Osteoblast (primary cell): ENCODE measurements around the gene NREP. TPM values are rescaled to one million over a fixed set of nuclear protein-coding genes. Genes with fewer than 3 reads are reported as not detected.

Experiments used
- DNase-seq: peaks from one replicate; pipeline ENCODE4 v3.0.0; 2011; ENCODE audit warnings: low spot score, mixed read lengths; ENCODE audit not compliant: insufficient read length; ENCODE audit errors: missing footprints
- H2AFZ ChIP-seq: 2 replicates; pipeline ENCODE4 v1.6.0; 2011; ENCODE audit warnings: mild to moderate bottlenecking, low read length
- H3K27ac ChIP-seq: 2 replicates; pipeline ENCODE4 v1.5.1; 2011; ENCODE audit warnings: mild to moderate bottlenecking, low read depth, low read length, moderate library complexity
- H3K27me3 ChIP-seq: 2 replicates; pipeline ENCODE4 v1.6.0; 2012; ENCODE audit warnings: mild to moderate bottlenecking, control low read depth, inconsistent platforms, low read length, moderate library complexity; ENCODE audit not compliant: insufficient read depth
- H3K36me3 ChIP-seq: 2 replicates; pipeline ENCODE4 v1.5.1; 2011; ENCODE audit warnings: mild to moderate bottlenecking, low read length, control low read depth, moderate library complexity; ENCODE audit not compliant: insufficient read depth
- H3K4me1 ChIP-seq: 2 replicates; pipeline ENCODE4 v1.5.1; 2011; ENCODE audit warnings: mild to moderate bottlenecking, low read length, control low read depth, moderate library complexity; ENCODE audit not compliant: insufficient read depth
- H3K4me2 ChIP-seq: 2 replicates; pipeline ENCODE4 v1.6.0; 2011; ENCODE audit warnings: mild to moderate bottlenecking, low read length; ENCODE audit not compliant: insufficient read depth
- H3K4me3 ChIP-seq: fragments of 200-600 bp; sonication (generic); 3 replicates; pipeline ENCODE4 v1.5.1; 2012; ENCODE audit warnings: mild to moderate bottlenecking, low read length, inconsistent platforms; ENCODE audit not compliant: insufficient read depth
- H3K79me2 ChIP-seq: 2 replicates; pipeline ENCODE4 v1.6.0; 2012; ENCODE audit warnings: mild to moderate bottlenecking, low read length, control low read depth, inconsistent platforms; ENCODE audit not compliant: insufficient read depth
- H3K9me3 ChIP-seq: 2 replicates; pipeline ENCODE4 v1.5.1; 2011; ENCODE audit warnings: low read depth, low read length, control low read depth
- H4K20me1 ChIP-seq: 2 replicates; pipeline ENCODE4 v1.6.0; 2012; ENCODE audit warnings: mild to moderate bottlenecking, low read length, control low read depth; ENCODE audit not compliant: insufficient read depth
- CTCF ChIP-seq: IDR thresholded peaks from 2 replicates; pipeline ENCODE4 v1.5.1; 2011; ENCODE audit warnings: mild to moderate bottlenecking, low read depth, low read length, moderate library complexity; ENCODE audit errors: extremely low read depth
- total RNA-seq: library from RNA; depleted of rRNA; stranded (reverse); fragments of >200 nt; gene quantifications from 2 replicates; pipeline ENCODE4 v1.2.3, GENCODE V29; 2012

The NREP gene
- total RNA-seq, 1 donor = 182 TPM

DNA sequence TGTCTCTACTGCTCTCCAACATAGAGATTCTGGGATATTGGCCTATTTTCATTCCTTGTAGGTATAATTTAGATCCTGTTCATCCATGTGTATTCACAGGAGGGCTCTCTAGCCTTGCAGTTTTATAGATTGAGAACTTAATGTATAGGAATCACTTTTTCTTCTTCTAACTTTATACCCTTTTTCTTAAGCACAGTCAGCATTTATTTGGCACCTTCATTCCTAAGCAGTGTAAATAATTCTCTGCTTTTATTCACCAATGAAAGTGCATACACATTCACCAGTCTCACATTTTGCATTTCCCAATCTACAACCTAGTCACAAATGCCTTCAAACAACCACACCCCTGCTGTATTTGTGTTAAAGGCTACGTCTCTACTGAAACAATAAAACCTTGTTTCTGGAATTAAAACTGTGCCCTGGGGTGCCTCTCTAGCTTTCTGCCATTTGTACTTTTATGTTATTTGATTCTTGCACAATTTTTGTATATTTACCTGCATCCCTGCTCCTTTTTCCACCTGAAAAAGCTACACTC lies 49.3 kb downstream of the NREP start:
- no peaks in the 10 kb centered on the region for H3K36me3 ChIP-seq
- no peak for TF ChIP-seq CTCF
- no peak overlapping the region for H2AFZ ChIP-seq
- no peaks in the 10 kb centered on the region for H3K9me3 ChIP-seq
- no peaks in the 10 kb centered on the region for H3K79me2 ChIP-seq
- H3K4me3 ChIP-seq = no peak overlapping the region
- no peaks in the 10 kb centered on the region for H3K4me1 ChIP-seq
- H4K20me1 ChIP-seq = no peaks in the 10 kb centered on the region
- DNase-seq = no peak
- no peak overlapping the region for H3K27ac ChIP-seq
- H3K27me3 ChIP-seq = no peaks in the 10 kb centered on the region
- H3K4me2 ChIP-seq = no peak overlapping the region

GRCh38 chr5:111706345-111706744 lies 50.6 kb downstream of the NREP start:
- no peak overlapping the region for H3K4me3 ChIP-seq
- no peak overlapping the region for H3K27ac ChIP-seq
- H3K9me3 ChIP-seq = no peaks in the 10 kb centered on the region
- H3K4me1 ChIP-seq = no peaks in the 10 kb centered on the region
- no peaks in the 10 kb centered on the region for H3K36me3 ChIP-seq
- DNase-seq = no peak
- no peak overlapping the region for H2AFZ ChIP-seq
- no peaks in the 10 kb centered on the region for H3K27me3 ChIP-seq
- TF ChIP-seq CTCF = no peak
- no peaks in the 10 kb centered on the region for H3K79me2 ChIP-seq
- H3K4me2 ChIP-seq = no peak overlapping the region
- H4K20me1 ChIP-seq = no peaks in the 10 kb centered on the region

DNA sequence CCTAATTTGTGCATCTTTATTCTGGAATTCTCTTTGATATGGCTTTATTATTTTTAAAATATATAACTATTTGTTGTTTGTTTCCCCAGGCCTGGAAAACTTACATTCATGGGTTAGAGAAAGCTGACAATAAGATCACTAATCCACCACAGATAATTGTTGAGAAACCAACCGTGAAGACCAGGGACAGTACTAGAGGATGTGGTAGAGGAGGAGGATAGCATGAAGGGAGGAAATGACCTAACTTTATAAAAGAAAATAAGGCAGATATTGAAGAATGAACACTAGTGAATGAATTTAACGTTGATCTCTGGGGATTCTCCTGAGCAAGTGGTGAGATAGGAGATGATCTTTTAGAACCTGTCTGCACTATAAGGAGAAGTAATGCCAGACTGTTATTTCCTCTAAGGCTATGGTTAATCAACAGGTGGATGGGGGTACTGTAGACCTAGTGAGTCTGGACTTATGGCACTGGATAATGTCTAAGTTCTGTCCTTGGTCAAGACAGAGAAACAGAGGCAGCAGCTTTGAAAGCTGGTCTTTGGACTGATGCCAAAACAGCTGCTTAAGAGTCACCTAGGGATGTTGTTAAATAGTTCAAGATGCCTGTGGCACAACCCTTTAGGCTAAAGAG lies 52.4 kb downstream of the NREP start:
- no peak overlapping the region for H3K27ac ChIP-seq

More for the DNA sequence above, 52.4 kb downstream of the NREP start:
- H3K36me3 ChIP-seq = no peaks in the 10 kb centered on the region
- H3K4me3 ChIP-seq = no peak overlapping the region
- no peaks in the 10 kb centered on the region for H3K79me2 ChIP-seq
- no peaks in the 10 kb centered on the region for H4K20me1 ChIP-seq
- no peak for TF ChIP-seq CTCF
- DNase-seq = no peak
- H2AFZ ChIP-seq = no peak overlapping the region
- H3K4me2 ChIP-seq = no peak overlapping the region
- H3K9me3 ChIP-seq = no peaks in the 10 kb centered on the region
- no peaks in the 10 kb centered on the region for H3K4me1 ChIP-seq
- H3K27me3 ChIP-seq = no peaks in the 10 kb centered on the region
